Breast epithelium (tissue), 4 donors: Measurements from ENCODE around the gene KCTD19. TPM values are rescaled to one million over a fixed set of nuclear protein-coding genes. Genes with fewer than 3 reads are reported as not detected.

Experiments
- DNase-seq, 2 donors: peaks; one replicate each; pipeline ENCODE4 v3.0.0-alpha.2; 2019; ENCODE audit warnings: low spot score in 2 of 2
- H3K27ac ChIP-seq, 2 donors: fragments of 200-600 bp; sonication (generic) in 1 of 2; one replicate each; pipeline ENCODE4 v1.5.1; 2016 to 2019; ENCODE audit warnings: mild to moderate bottlenecking in 1 of 2
- H3K27me3 ChIP-seq, 2 donors: fragments of 200-600 bp; sonication (generic) in 1 of 2; one replicate each; pipeline versions ENCODE4 v1.5.1 to v1.6.0; 2017 to 2019; ENCODE audit warnings: control low read depth in 1 of 2, mild to moderate bottlenecking in 1 of 2
- H3K36me3 ChIP-seq: fragments of 200-600 bp; one replicate; pipeline ENCODE4 v1.5.1; 2019
- H3K4me1 ChIP-seq, 2 donors: fragments of 200-600 bp; sonication (generic); one replicate each; pipeline ENCODE4 v1.5.1; 2016 to 2019; ENCODE audit warnings: control low read depth in 1 of 2
- H3K4me3 ChIP-seq, 3 donors: fragments of 200-600 bp; sonication (generic); 1 replicate in 2 of 3; 2 replicates in 1 of 3; pipeline ENCODE4 v1.5.1; 2016 to 2019; ENCODE audit warnings: mild to moderate bottlenecking in 3 of 3, moderate library complexity in 2 of 3
- H3K9me3 ChIP-seq, 2 donors: fragments of 200-600 bp; sonication (generic) in 1 of 2; one replicate each; pipeline ENCODE4 v1.5.1; 2016 to 2019; ENCODE audit warnings: control low read depth in 1 of 2
- POLR2A ChIP-seq: fragments of 450-650 bp; IDR thresholded peaks from one replicate; pipeline ENCODE4 v1.6.1; 2016; ENCODE audit warnings: antibody characterized with exemption, mild to moderate bottlenecking, moderate library complexity
- POLR2AphosphoS5 ChIP-seq, 3 donors: sonication (generic); formaldehyde crosslinking; IDR thresholded peaks; one replicate each; pipeline ENCODE4 v1.6.1; 2017; ENCODE audit warnings: antibody characterized with exemption in 3 of 3
- intact Hi-C: fragments of 100-400 bp; cut with DNase I; formaldehyde crosslinking; loops from one replicate; pipeline ENCODE4 v1.15.1; 2023; ENCODE audit warnings: low total_unique reads
- total RNA-seq, 3 donors: library from RNA; depleted of rRNA; stranded (reverse); fragments of >200 nt; gene quantifications; one replicate each; pipeline ENCODE4 v1.1.0, GENCODE V29; 2016
- TF ChIP-seq, protein P1 (sequence below), 3 donors: fragments of 450-650 bp; IDR thresholded peaks; one replicate each; pipeline ENCODE4 v1.5.1; 2016 to 2017; ENCODE audit warnings: antibody characterized with exemption in 3 of 3, mild to moderate bottlenecking in 3 of 3, moderate library complexity in 3 of 3

KCTD19 gene
- total RNA-seq, 3 donors from 2014 or later = 1.0 TPM; not detected in 2

DNA sequence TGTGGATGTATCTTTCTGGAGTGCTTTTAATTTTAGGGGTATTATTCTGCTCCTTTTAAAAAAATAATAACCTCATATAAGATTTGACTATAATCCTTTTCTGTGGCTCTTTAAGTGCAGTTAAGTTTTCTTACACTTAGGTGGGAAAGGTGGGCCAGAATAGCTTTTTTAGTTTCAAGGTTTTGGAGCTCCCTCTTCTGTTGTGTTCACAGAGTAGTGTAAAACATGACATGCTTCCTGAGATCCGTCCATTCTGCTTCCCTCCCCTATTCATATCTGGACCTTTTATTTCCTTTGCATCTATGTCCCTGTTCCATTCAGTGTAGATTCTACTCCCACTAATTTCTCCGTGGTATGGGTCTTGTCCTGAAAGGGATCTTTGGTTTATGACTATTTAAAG is 12.9 kb upstream of the KCTD19 start:
- Histone ChIP-seq H3K27ac (no peak overlapping the region), H3K36me3 (no peaks in the 10 kb centered on the region), H3K4me1 (no peaks in the 10 kb centered on the region), H3K4me3 (no peak overlapping the region), H3K27me3 (no peaks in the 10 kb centered on the region), H3K9me3 (no peaks in the 10 kb centered on the region)
- intact Hi-C loops = no loop called here
- DNase-seq = no peak
- TF ChIP-seq POLR2AphosphoS5 (IDR thresholded peaks at IDR 0.05) (no peak), POLR2A (no peak)
- TF ChIP-seq, protein P1, sequence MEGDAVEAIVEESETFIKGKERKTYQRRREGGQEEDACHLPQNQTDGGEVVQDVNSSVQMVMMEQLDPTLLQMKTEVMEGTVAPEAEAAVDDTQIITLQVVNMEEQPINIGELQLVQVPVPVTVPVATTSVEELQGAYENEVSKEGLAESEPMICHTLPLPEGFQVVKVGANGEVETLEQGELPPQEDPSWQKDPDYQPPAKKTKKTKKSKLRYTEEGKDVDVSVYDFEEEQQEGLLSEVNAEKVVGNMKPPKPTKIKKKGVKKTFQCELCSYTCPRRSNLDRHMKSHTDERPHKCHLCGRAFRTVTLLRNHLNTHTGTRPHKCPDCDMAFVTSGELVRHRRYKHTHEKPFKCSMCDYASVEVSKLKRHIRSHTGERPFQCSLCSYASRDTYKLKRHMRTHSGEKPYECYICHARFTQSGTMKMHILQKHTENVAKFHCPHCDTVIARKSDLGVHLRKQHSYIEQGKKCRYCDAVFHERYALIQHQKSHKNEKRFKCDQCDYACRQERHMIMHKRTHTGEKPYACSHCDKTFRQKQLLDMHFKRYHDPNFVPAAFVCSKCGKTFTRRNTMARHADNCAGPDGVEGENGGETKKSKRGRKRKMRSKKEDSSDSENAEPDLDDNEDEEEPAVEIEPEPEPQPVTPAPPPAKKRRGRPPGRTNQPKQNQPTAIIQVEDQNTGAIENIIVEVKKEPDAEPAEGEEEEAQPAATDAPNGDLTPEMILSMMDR (IDR thresholded peaks at IDR 0.05) = no peak

DNA sequence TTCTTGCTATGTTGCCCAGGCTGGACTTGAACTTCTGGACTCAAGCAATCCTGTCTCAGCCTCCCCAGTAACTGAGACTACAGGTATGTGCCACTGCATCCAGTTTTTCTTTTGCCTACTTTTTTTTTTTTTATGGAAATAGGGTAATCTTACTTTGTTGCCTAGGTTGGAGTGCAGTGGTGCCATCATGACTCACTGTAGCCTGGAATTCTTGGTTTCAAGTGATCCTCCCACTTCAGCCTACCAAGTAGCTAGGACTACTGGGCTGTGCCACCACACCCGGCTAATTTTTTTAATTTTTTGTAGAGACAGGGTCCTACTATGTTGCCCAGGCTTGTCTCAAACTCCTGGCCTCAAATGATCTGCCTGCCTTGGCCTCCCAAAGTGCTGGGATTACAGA is 10.1 kb upstream of the KCTD19 start:
- Histone ChIP-seq H3K27ac (no peak overlapping the region), H3K9me3 (no peaks in the 10 kb centered on the region), H3K4me1 (no peaks in the 10 kb centered on the region), H3K36me3 (no peaks in the 10 kb centered on the region), H3K27me3 (no peaks in the 10 kb centered on the region), H3K4me3 (no peak overlapping the region)
- DNase-seq = no peak
- TF ChIP-seq POLR2AphosphoS5 (IDR thresholded peaks at IDR 0.05) = no peak
- TF ChIP-seq, protein P1 (IDR thresholded peaks at IDR 0.05) = no peak
- no peak for TF ChIP-seq POLR2A
- intact Hi-C loops = no loop called here

DNA sequence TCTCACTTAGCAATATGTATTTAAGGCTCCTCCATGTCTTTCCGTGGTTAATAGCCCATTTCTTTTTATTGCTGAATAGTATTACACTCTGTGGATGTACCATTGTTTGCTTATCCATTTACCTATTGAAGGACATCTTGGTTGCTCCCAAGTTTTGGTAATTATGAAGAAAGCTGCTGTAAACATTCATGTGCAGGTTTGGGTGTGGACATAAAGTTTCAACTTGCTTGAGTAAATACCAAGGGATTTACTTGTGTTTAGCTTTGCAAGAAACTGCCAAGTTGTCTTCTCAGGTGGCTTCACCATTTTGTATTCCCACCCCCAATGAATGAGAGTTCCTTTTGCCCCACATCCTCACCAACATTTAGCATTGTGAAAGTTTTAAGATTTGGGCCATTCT is 9.6 kb upstream of the KCTD19 start:
- Histone ChIP-seq H3K27ac (no peak overlapping the region), H3K27me3 (no peaks in the 10 kb centered on the region), H3K36me3 (no peaks in the 10 kb centered on the region), H3K4me1 (no peaks in the 10 kb centered on the region), H3K4me3 (no peak overlapping the region), H3K9me3 (no peaks in the 10 kb centered on the region)
- DNase-seq = no peak
- TF ChIP-seq, protein P1 (IDR thresholded peaks at IDR 0.05) = no peak
- TF ChIP-seq POLR2A (no peak), POLR2AphosphoS5 (IDR thresholded peaks at IDR 0.05) (no peak)
- intact Hi-C loops = no loop called here

DNA sequence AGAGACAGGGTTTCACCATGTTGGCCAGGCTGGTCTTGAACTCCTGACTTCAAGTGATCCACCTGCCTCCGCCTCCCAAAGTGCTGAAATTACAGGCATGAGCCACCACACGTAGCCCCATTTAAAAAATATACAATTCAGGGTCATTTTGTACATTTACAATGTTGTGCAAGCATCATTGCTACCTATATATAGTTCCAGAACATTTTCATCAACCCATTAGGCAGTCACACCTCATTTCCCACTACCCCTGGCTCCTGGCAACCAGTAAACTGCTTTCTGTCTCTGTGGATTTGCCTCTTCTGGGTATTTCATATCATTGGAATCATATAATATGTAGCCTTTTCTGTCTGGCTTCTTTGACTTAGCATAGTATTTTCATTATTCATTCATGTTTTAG is 6.8 kb upstream of the KCTD19 start:
- intact Hi-C loops = no loop called here
- H3K27ac ChIP-seq = no peak overlapping the region
- no peak for TF ChIP-seq POLR2A
- TF ChIP-seq POLR2AphosphoS5 (IDR thresholded peaks at IDR 0.05) = no peak
- TF ChIP-seq, protein P1 (IDR thresholded peaks at IDR 0.05) = no peak
- H3K4me1 ChIP-seq = no peaks in the 10 kb centered on the region
- H3K4me3 ChIP-seq = no peak overlapping the region
- no peaks in the 10 kb centered on the region for H3K9me3 ChIP-seq
- no peaks in the 10 kb centered on the region for H3K27me3 ChIP-seq
- no peak for DNase-seq
- no peaks in the 10 kb centered on the region for H3K36me3 ChIP-seq

DNA sequence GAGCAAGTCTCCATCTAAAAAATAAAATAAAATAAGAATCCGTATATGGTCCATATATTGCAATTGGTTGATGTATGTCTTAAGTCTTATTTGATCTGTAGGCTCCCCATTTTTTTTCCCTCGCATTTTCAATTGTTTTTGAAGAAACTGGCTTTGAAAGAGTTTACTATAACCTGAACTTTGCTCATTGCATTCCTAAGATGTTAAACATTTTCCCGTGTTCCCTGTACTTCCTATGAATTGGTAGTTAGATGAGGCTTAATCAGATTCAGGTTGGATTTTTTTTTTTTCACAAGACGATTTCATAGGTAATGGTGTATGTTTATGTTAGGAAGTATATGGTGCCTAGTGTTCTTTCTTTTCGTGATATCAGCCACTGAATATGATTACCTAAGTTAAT is 3.4 kb upstream of the KCTD19 start:
- Histone ChIP-seq H3K36me3 (no peaks in the 10 kb centered on the region), H3K4me1 (no peaks in the 10 kb centered on the region), H3K27ac (no peak overlapping the region), H3K27me3 (no peaks in the 10 kb centered on the region), H3K9me3 (no peaks in the 10 kb centered on the region), H3K4me3 (no peak overlapping the region)
- intact Hi-C loops = no loop called here
- DNase-seq = no peak
- TF ChIP-seq, protein P1 (IDR thresholded peaks at IDR 0.05) = no peak
- TF ChIP-seq POLR2AphosphoS5 (IDR thresholded peaks at IDR 0.05) (no peak), POLR2A (no peak)
